CD4-positive, alpha-beta T cell treated with Interleukin-21 for 1 hour (primary cell): ENCODE measurements around the gene VWA8.
"Not testable (repeated sequence)": the region's sequence is repeated elsewhere in the genome, so short reads cannot be mapped to it uniquely, and the experiment has no call there.

ENCODE experiments used
- DNase-seq: peaks from one replicate; pipeline ENCODE4 v3.0.0-alpha.2; 2020

Gene VWA8

DNA sequence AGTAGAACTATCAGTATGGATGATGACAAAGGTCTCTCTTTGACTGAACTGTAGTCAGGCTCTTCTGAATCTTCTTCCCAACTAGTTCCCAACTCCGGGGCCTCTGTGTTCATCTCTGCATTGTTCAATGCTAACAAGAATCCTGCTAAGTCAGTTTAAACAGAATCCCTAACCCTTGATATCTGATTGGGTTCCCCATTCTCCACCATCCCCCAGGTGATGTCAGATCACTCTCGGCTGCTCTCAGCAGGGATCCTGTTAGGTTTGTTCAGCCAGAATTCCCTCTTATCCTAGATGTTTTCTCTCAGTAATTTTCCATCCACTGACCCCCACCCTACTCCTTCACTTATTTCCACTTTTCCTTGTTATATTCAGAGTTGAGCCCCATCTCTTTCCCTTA, 280.0 kb downstream of the VWA8 start:
- DNase-seq, result no peak

DNA sequence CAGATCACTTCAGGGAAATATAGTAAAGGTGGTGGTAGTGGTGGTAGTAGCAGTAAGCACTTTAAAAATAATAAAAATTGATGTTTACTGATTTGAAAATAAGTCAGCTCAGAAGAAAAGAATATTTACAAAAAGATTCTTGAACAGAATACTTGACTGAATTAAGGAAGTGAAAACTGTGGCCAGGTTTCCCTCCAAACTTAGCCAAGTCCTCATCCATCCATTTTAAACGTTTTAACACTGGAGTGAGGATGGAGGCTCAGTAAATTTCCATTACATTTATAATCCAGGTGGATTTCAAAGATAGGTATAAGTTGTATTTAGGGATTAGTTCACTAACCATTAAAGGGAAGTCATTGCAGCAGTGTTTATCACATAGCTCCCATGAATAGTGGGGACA, 282.1 kb downstream of the VWA8 start:
- no peak for DNase-seq

DNA sequence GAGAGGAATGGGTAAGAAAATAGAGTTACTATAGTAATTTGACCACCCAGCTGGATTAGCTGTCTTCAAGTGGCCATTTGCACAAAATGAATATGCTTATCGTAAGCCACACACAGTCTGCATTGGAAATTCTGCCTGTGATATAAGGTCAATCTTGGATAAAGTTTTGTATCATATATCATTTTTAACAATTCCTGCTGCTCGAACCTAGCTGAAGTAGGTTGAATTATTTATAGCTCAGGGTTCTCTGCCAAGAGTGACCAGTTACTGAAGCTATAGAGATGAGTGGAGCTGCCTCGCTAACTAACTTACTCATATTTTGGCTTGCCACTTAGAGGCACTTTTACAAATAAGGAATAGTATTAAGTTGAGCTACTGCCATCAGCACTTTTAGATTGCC, 282.7 kb downstream of the VWA8 start:
- no peak for DNase-seq

GRCh38 chr13:41675306-41675705, 285.6 kb downstream of the VWA8 start:
- DNase-seq, result no peak

DNA sequence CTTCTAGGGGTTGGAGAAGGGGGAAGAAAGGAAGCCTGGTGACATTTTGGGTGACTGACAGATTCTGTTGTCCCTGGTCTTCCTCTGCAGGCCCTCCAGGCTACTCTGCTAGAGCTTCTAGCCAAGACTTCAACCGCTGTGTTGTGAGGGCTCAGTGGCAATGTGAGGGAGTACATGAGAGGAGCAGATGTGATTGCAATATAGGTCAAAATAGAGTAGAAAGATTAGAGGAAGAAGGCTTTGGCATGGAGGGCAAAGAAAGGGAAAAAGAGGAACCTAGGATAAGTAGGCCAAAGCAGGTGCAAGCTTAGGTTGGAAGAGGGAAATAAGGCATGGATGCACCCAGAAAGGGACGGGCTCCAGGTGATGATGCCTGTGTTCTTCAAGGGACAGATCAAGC, 286.7 kb downstream of the VWA8 start:
- no peak for DNase-seq

- DNase-seq, result no peak
Observed at GRCh38 chr13:41673640-41674039, 287.3 kb downstream of the VWA8 start.

GRCh38 chr13:41670873-41671443, 290.0 kb downstream of the VWA8 start:
- no peak for DNase-seq

DNA sequence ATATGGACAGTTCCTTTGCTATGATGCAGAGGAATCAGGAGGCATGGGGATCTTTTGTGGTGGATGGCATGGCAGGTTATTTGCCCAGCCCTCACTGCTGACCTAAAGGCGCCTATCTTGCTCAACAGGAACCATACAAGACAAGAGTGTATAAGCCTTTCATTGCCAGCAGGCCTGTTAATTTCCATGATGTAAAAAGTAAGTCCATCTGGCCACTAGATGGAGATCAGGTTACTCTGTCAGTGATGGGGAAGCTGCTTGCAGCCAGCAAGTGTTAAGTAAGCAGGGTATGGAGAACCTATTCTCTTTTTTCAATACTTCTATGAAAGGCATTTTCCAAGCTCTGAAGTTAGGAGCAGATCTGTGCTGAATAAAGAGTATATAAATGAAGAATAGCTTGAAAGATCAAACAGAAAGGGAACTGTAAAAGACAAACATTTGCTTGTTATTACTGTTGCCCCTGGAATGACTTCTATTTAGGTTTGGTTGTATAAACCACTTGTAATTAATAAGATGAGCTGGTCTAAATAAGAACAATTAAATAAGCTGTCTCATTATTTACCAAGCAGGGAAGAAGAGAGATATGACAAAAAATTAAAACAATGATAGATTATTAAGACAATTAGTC, 292.7 kb downstream of the VWA8 start:
- peak; percentile 67 for DNase-seq

DNA sequence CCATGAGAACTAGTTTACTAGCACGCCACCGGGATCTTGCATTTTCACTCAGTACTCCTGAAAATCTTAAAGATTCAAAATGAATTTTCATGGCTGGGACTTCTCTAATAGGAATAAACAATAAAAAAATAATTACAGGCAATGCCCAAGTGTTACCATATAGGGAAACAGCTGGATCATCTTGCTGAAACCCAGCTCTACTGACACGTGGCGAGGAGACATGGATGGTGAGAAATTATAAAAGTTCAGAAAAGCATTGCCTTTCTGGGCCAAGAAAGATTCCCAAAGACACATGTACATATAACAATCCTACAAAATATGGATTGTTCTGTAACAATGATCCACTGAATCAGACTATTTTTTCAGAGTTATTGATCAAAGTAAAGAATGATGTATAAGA, 294.3 kb downstream of the VWA8 start:
- DNase-seq, result no peak

- DNase-seq, result no peak
Observed at GRCh38 chr13:41660411-41660810, 300.5 kb downstream of the VWA8 start.

- no peak for DNase-seq
Observed at GRCh38 chr13:41658057-41658661, 302.8 kb downstream of the VWA8 start.

GRCh38 chr13:41655997-41656396, 304.9 kb downstream of the VWA8 start:
- DNase-seq, result no peak

- DNase-seq, result no peak
Observed at GRCh38 chr13:41654796-41655195, 306.1 kb downstream of the VWA8 start.

DNA sequence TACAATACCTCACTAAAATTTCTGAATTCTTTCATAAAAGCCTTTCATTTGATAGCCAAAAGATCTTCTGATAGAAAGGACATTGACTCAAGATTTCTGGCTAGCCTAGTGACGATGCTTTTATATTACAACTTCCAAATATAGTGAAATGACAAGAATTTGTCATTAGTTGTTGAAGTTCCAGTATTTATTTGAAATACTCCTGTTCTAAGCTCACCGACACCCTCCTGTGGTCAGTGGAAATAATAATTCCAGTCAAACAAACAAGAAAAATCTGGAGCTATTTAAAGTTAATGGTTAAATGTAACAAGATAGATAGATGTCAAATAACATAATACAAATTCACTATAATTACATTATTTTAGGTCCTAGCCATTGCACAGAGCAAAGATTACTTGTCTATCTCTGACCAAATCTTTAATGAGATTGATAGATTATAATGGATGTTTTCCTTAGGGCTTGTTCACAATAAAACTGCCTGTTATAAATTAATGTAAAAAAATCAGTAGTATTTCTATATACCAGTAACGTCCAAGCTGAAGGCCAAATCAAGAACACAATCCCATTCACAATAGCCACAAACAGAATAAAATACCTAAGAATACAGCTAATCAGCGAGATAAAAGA, 308.1 kb downstream of the VWA8 start:
- DNase-seq, result peak; percentile 64

GRCh38 chr13:41651413-41652058, 309.4 kb downstream of the VWA8 start:
- DNase-seq, result no peak

DNA sequence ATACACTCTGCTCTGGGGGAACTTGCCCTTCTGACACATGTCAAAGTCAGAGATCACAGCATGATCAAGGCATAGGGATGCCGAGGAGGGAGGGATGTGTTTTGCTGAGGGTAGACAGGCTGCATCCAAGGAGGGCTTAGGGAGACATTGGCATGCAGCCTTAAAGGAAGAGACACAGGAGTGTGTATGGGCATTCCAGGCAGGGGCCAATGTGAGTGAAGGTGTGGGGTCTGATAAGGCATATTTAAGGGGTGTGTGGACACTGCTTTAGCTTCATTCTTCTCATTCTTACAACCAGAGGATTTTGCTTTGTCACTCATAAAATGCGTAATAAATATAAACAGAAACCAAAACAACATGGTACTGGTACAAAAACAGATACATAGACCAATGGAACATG, 310.2 kb downstream of the VWA8 start:
- no peak for DNase-seq

GRCh38 chr13:41649659-41650058, 311.2 kb downstream of the VWA8 start:
- DNase-seq, result no peak

DNA sequence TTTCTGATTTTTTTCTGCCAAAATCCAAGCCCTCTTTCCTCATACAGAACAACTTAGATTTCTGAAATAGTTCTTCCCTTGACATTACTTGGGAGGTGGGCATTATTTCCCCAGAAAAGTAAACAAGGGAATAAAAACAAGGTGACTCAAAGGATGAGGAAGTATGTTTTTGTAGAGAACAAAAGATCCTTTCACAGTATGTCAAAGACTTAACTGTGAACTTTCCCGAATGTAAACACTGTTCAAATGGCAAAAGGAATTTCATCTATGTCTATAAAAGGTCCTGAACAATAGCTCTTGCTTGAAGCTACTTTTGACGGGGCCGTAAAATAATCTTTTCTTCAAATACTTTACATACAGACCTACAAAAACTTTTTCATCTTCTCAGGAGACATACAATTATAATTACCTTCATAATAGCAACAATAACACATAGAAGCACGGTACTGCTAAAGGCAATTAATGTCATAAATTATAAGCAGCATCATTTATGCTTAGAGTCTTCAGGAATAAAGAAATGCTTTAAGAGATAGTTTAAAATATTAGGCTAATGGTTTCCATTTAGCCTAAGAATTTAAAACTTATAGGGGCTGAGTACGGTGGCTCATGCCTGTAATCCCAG, 312.5 kb downstream of the VWA8 start:
- no peak for DNase-seq

GRCh38 chr13:41647699-41648313, 313.1 kb downstream of the VWA8 start:
- DNase-seq, result not testable (repeated sequence)

DNA sequence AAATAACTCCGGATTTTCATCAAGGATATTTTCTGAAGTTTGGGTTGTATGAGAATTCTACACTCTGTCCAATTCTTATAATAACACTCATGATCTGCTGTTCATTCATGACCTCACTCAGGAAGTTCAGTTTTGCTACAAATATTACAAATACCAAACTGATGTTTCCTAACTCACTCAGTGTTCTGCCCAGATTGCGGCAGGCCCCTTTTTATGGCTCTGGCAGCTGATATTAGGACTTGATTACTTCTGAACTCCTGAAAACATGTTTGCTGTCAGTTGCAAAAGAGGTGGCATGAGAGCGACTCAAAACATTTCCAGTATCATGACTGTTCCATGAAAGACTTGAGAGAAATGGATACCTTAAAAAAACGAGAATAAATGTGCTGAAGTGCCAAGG, 315.6 kb downstream of the VWA8 start:
- no peak for DNase-seq

- DNase-seq, result no peak
Observed at GRCh38 chr13:41644742-41645141, 316.2 kb downstream of the VWA8 start.

DNA sequence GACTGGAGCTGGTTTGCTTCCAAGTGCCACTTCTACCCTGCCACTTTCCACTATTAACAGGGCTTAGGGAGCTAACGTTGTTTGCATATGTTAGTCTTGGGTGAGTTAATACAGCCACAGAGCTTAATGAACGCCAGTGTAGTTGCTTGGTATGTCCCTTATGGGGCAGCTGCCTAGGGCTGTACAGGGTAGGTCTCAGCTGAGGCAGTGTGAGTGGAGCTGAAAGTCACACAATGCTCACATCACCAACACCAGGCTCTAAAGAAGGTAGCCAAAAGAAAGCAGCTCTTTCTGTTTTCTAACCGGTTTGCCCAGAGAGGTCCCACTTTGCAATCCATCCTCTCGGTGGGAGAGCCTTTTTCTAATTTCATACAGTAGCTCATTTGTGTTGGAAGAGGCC, 317.4 kb downstream of the VWA8 start:
- DNase-seq, result no peak

DNA sequence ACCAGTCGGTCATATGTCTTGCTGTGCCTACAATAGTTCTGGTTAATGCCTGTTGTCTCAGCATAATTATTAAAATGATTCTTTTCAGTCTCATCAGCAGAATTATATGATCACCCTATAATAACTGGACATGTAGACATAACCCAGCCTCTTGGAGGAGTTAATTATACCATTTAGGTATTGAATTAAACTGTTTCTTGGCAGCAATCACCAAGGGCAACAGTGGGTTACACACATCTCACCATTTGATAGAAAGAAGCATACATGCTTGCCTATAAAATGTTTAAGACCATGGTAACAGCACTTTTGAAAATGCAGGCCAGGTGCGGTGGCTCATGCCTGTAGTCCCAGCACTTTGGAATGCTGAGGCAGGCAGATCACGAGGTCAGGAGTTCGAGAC, 318.9 kb downstream of the VWA8 start:
- DNase-seq, result no peak
